Effector CD4-positive, alpha-beta T cell (primary cell): ENCODE results near the gene NKIRAS2.
"Not testable (repeated sequence)": the region's sequence is repeated elsewhere in the genome, so short reads cannot be mapped to it uniquely, and the experiment has no call there.

Experiments used
- DNase-seq: peaks from one replicate; pipeline ENCODE4 v3.0.0-alpha.2; 2020

The NKIRAS2 gene

DNA sequence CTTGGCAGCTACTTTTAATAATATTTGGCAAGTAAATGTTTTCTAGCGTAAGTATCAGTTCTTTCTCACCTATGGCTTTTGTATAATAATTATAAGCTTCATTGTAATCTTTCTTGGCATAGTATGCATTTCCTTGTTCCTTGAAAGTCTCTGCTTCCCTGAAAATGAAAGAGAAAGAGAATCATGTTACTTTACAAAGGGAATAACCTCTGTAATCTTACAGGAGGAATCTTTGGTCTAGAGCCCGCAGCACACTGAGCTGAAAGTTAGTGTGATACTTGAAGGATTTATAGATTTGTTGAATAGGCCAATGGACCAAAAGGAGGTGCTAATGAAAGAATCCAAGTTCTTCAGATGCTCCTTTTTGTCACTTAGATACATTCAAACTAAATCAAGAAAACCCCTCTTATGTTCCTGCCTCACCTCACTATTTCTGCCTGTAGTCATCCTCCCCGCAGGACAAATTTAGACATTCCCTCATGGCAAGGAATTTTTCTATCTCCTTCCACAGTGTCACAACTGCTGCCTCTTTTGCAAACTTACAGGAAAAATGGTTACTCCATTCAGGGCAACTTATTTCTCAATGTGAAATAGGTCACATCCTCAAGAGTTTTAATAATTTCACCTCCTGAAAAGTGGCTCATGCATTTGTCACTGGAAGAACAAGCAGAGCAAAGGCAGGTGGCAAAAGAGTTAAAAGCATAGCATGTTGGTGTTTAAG is 19.3 kb upstream of the NKIRAS2 start:
- DNase-seq: no peak

DNA sequence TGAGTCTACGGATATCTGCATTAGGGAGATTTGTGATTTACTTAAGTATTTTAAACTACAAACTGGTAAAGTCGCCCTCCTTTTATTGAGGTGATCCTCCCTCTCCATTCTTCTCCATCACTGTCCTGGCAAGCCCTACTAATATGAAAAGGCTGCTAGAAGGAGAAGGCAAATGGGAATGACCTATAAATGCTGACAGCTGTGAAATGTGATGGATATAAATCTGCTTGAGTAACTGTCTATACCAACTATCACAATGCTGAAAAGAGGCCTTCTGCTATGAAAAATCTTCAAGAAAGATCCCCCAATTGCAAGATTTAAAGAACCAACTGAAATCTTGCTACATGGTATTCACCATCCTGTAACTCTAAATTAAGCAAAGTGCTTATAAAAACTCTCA is 18.2 kb upstream of the NKIRAS2 start:
- no peak for DNase-seq

DNA sequence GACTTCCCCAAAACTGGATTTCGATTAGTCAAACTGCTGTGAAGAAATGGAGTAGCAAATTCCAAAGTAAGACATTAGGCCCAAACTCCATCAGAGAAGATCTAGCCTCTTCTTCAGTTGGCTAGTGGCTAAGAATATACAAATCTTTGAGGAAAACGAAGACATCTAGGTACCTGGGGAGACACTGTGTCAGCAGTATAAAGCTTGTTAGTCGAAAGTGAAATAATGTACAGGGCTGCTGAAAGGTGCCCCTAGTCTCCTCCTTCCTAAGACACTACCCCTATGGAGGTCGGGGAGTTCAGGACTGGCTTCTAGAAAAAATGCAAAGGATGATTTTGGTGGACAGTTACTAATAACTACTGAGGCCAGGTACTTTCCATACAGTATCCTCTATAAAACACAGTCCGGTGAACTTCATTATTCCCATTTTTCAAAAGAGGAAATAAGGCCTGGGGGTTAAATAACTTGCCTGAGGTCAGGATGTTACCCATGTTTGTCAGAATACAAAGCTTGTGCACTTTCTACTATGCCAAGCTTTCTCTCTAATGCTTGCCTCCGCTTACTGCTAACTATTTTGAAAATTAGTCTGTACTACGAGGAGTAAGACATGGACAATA is 17.6 kb upstream of the NKIRAS2 start:
- no peak for DNase-seq

DNA sequence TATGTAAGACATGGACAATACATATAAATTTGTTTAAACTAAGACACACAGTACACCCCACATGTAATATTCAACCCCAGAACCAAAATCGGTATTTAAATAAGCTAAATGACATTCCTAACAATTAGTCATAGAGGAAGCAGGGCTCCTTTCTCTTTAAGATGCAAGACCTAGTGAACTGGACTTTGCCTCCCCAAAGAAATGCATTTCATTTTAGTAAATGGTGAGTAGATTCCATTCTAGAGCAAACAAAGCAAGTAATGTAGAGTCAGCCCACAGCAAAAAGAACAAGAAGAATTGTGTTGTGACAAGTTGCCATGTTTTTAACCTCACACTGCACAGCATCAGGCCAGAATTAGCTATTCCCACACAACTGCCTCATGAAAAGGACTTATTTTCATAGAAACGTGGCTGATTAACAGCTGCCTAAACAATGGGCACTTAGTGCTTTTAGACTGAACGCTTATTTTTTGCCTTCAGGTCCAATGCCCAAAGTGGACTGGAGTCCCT is 17.0 kb upstream of the NKIRAS2 start:
- DNase-seq: no peak

DNA sequence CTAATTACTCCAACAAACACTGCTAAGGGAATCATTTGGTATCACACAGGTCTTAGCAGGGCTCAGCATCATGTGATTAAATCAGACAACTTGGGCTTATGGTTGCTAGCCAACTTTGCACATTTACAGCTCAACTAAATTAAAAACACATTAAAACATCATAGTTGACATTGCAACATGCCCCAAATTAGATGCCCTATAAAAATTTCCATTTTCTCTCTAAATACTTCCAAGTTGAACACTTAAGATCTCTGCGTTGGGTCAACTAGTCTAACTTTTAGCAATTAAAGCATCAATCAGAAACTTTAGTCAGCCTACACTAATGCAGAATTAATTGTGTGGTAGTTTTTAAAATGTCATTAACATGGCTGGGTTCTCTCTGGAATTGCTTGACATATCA is 14.7 kb upstream of the NKIRAS2 start:
- no peak for DNase-seq

DNA sequence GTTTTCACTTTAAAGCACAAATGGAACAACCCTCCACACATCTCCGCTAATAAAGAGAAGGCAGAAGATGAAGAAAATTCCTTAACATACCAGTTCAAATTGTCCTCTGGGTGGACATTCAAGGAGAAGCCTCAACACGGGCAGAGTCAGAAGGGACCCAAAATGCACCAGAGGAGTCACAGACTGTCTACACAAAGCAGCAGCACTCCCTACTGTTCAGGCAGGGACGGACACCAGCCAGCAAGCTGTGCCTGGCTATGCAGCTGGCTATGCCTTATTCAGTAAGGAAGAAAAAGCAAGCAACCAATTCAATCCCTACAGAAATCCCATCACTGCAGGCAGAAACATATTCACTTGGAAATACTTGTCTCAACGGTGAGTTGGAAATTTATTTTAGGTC is 10.7 kb upstream of the NKIRAS2 start:
- no peak for DNase-seq

DNA sequence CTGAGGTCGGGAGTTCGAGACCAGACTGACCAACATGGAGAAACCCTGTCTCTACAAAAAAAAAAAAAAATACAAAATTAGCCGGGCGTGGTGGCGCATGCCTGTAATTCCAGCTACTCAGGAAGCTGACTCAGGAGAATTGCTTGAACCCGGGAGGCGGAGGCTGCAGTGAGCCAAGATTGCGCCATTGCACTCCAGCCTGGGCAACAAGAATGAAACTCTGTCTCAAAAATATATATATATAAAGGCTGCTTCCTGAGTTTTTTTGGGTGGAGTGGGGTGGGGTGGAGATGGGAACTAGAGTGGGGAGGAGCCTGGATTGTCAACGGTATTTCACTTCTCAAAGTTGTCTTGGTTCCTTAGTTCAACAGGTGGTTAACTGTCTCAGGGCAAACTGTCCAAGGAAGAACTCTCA is 9.6 kb upstream of the NKIRAS2 start:
- not testable (repeated sequence) for DNase-seq

DNA sequence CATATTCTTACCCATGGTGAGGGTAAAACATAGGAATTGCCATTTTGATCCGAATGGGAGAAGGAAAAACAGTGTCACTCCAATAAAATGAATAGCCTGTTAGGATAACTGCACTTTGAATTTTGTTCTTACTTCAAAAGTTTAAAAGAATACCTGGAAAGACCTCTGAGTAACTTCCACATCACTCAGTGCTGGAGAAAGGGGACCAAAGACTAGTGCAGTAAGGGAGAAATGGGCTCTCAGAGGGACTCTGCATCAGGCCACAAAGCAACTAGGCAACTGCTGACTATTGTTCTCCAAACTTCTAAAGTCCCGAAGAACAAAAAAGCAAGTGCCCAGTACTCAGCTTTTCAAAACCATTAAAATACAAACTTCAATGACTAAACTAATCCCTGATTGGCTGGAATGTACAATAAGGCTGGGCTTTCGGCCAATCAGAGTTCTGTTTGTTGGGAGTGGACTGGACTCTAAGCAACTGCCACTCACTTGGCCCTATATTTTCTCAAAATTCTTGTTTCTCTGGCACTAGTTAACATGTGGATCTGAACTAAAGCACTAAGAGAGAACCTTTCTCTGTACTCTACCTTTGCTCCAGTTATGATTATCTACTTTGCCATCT is 8.9 kb upstream of the NKIRAS2 start:
- DNase-seq: no peak

DNA sequence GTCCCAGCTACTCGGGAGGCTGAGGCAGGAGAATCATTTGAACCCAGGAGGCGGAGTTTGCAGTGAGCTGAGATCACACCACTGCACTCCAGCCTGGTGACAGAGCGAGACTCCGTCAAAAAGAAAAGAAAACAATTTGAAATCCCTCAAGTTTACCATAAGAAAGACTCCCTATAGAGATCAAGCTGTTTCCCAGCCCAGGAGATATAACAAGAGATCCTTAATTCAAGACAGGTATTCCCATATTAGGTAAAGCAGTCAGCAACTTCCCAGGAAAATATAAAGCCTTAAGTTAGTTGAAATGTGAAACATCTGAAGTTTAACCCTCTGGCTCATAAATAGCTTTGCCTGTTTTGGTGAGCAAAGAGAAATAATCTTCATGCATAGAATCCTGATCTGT is 7.5 kb upstream of the NKIRAS2 start:
- not testable (repeated sequence) for DNase-seq

DNA sequence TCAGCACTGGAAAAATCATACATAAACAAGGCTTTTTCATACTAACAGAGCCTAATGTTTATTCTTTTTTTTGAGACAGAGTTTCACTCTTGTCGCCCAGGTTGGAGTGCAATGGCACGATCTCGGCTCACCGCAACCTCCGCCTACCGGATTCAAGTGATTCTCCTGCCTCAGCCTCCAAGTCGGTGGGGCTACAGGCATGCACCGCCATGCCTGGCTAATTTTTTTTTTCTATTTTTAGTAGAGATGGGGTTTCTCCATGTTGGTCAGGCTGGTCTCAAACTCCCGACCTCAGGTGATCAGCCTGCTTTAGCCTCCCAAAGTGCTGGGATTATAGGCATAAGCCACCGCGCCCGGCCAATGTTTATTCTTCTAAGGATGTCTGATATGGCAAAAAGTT is 6.2 kb upstream of the NKIRAS2 start:
- not testable (repeated sequence) for DNase-seq

DNA sequence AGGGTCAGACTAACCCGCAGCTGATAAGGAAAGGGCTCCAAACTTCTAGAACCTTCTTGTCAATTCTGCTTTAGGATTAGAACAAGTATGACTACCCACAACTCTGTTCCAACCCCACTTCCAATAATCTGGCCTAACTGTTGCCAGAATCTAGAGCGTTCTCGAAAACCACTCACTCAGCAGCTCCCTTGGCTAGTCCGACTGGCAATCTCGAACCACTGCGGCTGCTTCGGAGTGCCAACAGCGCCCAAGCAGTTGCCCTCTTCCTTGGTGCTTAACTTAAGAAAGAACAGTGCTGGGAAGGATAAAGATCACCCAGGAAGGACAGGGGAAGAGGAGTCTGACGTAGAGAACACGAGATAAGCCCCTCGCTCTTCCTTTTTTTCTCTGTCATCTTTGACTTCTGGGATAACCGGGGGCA is 3.5 kb upstream of the NKIRAS2 start:
- DNase-seq: no peak

DNA sequence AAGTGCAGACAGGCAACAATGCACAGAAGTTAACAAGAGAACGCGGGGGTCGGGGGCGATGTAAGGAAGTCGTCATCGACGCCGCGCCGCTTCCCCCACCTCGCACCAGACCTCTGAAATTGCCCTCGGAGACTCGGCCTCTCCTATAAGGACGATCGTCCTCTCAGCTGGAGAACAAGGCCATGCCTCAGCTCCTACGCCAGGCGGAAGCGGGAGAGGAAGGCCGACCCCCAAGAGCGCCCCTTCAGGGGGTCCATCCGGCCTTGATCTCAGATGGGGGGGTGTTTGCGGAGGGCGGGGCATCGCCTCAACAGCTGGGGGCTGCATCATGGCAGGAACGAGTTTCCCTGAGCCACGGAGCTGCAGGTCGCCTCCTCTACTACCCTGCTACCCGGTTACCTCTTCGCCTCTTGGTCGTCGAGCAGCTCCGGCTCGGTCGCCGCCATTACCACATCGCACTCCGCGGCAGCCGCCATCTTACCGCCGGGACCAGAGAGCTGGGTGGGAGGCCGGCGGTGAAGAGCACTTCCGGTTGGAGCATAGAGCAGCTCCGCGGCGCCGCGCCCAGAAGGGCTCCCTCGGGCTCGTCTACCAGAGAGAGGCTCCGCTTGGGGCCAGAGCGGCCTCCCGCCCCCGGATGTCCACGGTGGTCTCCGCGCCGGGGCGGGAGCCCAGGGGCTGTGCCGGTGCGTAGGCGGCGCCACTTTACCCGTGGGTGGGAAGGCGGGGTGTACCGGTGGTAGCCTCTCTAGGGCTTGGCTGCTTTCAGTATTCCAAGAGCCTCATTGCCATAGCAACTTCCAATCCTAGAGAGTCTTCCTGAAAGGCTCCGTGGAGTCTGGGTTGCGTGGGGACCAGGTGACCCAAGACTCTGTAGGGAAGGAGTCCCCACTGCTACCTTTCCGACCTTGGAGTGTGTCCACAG is 2.7 kb upstream of the NKIRAS2 start, which contains the start of gene DNAJC7:
Gene DNAJC7, minus strand, starts transcription at position 499 of the 925 bp plus-strand sequence. Its CDS starts 23 bp downstream, at position 476.
- peak; percentile 81 for DNase-seq

DNA sequence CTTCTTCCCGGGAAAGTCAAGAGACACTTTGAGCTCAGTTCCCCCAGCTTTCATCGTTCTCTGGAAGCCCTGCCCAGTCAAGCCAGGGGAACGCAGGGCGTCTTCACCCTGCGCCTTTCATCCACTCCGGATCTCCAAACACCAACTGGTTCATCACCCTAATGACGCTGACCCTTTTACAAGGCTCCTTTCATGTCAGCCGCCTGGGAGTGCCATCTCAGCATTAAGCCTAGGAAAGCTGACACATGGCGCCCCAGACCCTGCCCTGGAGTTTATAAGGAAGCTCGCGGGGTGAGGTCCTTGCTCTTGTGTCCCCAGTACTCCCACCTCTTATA is 2.1 kb upstream of the NKIRAS2 start:
- DNase-seq: no peak

DNA sequence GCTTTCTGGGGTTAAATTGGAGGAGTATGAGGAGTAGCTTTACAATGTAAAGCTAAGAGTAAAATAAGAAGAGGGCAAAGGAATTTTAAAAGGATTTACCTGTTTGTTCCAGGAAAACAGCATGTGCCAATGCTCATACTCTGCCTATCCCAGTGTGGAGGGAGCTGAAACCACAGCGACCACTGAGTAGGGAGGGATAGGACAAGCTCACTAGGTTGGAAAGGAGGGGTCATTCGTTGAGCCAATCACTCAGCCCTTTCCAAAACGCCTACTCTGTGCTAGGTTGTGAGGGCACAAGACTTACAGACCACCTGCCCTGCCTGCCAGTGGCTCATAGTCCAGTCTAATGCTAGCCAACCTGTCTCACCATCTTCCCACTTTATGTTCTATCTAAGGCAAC is 1.6 kb upstream of the NKIRAS2 start:
- no peak for DNase-seq

DNA sequence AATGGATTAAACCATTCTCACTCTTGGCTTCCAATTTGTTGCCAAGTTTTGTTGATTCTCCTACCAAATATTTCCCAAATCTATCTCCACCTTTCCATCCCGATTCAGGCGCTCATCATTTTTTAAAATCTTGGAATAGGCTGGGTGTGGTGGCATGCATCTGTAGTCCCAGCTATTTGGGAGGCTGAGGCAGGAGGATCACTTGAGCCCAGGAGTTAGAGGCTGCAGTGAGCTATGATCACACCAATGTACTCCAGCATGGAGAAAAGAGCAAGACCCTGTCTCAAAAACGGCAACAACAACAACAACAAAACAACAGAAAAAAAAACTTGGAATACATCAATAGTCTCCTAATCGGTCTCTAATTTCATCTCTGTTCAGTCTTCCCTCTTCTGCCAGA is 902 bp upstream of the NKIRAS2 start:
- DNase-seq: no peak

DNA sequence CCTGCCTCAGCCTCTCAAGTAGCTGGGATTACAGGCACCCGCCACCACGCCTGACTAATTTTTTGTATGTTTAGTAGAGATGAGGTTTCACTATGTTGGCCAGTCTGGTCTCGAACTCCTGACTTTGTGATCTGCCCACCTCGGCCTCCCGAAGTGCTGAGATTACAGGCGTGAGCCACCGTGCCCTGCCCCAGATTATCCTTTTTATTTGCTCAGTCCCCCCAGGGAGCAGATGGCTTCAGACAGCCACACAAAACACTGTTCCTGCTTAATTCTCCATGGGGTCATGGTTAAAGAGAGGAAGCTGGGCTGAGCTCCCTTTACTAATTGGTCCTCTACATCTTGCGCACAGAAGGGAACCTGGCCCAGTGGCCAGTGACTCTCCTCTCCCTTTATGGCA is 955 bp downstream of the NKIRAS2 start:
- not testable (repeated sequence) for DNase-seq

DNA sequence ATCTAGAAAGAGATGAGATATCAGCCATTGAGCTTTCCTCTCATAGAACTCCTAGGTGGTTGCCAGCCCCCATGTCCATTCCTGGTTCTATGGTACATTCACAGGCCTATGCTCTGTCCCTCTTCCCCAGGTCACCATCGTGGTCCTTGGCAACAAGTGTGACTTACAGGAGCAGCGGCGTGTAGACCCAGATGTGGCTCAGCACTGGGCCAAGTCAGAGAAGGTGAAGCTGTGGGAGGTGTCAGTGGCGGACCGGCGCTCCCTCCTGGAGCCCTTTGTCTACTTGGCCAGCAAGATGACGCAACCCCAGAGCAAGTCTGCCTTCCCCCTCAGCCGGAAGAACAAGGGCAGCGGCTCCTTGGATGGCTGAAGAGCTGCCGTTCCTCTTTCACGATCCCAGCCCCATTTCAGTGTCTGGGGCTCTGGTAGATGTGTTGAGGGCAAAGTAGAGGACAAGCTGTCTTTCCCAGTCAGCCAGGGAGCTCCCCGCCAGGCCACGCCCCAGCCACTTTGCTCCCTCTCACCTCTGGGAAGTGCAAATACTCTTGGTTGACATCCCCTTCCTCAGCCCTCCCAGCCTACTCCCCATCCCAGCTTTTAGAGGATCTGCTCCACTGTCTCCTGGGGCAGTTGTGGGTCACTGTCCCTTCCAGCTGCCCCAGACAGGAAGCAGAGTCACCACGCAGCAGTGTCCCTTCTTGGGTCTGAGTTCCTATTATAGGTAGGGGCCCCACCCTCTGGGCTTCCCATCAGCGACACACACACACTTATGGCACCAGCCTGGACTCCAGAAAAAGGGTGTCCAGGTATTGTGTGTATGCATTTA is 3.8 kb downstream of the NKIRAS2 start:
- DNase-seq: no peak

DNA sequence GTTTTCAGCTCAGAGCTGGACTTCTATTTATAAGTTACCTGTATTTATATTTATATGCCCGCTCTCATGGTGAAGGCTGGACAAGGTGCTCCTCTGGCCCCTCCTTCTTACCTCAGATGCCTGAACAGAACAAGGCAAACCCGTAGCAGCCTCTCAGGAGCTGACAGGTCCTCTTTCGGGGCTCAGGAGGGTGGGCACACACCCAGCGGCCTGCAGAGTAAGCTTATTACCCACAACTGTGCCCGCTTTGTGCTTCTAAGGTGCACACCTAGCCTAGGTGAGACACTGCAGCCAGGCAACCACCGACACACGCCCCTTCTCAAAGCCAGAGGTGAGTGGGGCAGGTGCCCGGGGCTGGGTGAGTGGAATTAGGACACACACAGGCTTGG is 5.3 kb downstream of the NKIRAS2 start:
- no peak for DNase-seq

DNA sequence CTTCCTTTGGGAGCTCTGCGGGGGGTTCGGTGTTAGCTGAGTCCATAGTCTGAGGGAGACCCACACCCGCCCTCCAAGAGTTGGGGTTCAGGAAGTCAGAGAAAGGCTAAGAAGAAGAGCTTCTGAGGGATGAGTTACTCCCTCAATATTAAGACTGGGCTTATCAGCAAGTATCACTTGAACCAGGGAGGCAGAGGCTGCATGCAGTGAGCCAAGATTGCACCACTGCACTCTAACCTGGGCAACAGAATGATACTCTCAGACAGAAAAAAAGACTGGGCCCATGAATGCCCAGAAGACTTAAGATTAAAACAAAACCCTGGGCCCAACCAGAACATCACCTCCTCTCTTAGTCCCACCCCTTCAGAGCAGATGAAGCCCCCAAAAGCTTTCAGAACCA is 6.0 kb downstream of the NKIRAS2 start:
- no peak for DNase-seq

DNA sequence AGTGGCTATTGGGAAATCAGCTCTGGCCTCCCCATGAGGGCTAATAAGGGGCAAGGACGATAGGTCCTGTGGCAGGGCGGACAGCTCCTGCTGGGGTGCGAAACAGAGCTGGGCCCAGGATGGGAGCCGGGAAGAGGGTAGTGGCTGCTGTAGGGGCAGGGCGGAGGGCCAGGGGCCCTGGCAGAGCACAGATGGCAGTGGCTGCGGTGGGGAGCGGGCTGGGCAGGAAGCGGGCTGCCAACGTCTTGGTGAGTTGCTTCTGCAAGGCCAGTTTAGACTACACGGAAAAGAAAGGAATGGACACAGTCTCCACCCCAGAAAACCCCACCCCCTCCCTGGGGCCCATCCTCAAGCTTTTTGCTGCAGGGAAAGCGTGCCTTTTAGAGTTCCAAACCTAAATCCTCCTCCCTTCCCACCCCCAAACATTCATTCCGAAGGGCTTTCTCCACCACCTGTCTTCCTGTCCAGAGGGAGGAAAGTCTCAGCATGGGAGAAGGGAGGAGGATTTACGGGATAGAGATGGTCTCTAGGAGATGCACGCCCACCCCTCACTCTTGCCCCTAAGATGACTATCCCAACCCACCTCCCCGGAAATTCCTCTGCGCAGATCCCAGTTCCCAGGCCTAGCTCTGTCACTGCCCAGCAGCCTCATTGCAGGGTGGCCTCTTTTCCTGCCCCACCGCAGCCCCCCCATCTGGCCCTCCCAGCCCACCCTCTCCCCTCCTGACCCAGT is 7.1 kb downstream of the NKIRAS2 start:
- no peak for DNase-seq

DNA sequence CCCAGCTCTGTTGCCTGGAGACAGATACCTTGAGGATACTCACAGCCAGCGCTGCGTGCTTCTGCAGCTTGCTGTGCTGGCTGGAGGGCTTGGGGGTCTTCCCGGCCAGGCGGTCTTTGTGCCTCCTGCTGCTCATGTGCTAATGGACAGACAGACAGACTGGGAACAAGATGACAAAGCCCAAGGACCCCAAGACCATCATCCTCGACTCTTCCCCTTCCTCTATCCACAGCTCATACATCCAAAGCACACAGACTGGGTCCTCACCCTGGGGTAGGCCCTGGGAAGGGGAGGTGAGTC is 7.7 kb downstream of the NKIRAS2 start:
- no peak for DNase-seq
